GM18508 (cell line): ENCODE measurements around the gene ENOPH1.
A peak's percentile ranks its signal among the peaks of the same experiment; 100 is the strongest.

Experiments
- ATAC-seq: cut with Tn5 transposase; IDR thresholded peaks from one replicate; pipeline ENCODE4 v1.9.1; 2021; ENCODE audit warnings: moderate number of reproducible peaks; ENCODE audit not compliant: insufficient read depth, unreplicated experiment

The ENOPH1 gene

GRCh38 chr4:82425478-82425877 lies 4.9 kb upstream of the ENOPH1 start:
- ATAC-seq: no peak

GRCh38 chr4:82428526-82428968 lies 1.8 kb upstream of the ENOPH1 start:
- ATAC-seq: no peak

GRCh38 chr4:82428969-82429727 lies 1.2 kb upstream of the ENOPH1 start:
- peak; percentile 35 for ATAC-seq

DNA sequence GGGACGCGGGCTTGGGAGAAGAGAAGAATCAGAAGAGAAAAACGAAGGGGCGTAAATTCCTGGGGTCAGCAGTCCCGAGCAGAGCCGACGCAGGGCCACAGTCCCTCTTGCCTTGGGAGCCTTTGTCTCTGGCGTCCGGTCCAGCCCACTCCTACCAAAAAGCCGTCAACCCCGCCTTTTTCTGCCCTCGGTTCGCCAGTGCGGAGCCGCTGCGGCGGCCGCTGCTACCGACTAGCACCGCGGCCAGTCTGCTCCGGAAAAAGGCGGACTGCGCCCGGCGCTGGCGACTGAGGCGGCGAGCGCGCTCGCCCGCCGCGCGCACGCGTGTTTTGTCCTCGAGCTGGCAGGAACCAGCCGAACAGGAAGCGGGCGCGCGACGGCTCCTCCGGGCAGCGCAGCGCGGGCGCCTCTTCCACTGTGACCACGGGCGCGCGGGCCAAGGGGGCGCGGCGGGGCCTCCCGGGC lies 630 bp upstream of the ENOPH1 start:
- ATAC-seq: peak; percentile 6

GRCh38 chr4:82430964-82431745 lies 765 bp downstream of the ENOPH1 start:
- ATAC-seq: peak; percentile 2

- no peak for ATAC-seq
Measured at GRCh38 chr4:82431831-82432230, 1.4 kb downstream of the ENOPH1 start.

- no peak for ATAC-seq
Measured at GRCh38 chr4:82432596-82432995, 2.2 kb downstream of the ENOPH1 start.

DNA sequence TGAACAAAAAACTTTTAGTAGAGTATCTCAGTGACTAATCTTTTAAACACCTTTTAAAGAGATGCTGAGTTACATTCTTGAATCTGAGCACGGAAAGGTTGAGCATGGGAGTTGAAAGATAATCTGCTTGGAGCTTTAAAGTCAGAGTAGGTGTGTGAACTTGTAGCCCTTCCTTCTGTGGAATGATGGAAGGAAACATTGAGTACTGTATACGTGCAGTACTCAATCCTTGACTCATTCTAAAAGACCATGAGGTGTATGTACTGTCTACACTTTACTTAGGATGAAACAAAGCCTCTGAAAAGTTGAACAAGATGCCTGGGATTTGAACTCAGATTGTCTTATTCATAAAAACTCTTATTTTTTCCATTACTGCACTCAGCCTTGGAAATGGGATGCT lies 3.4 kb downstream of the ENOPH1 start:
- ATAC-seq: no peak

GRCh38 chr4:82434949-82435348 lies 4.6 kb downstream of the ENOPH1 start:
- no peak for ATAC-seq

DNA sequence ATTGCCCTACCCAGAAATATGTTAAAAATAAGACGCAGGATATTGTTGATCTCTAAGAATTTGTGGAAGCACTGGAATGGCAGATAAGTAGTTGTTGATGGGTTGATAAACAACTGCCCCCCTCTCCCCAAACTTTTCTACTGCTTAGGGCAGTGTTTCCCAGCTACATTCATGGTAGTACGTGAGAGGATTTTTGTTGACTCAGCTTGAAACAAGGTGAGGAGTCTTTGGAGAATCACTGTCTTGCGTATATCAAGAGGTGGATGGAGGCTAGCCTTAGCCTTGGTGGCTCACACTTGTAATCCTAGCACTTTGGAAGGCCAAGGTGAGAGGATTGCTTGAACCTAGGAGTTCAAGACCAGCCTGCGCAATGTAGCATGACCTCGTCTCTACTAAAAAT lies 5.7 kb downstream of the ENOPH1 start:
- ATAC-seq: no peak

- ATAC-seq: no peak
Measured at GRCh38 chr4:82436780-82437179, 6.4 kb downstream of the ENOPH1 start.

- ATAC-seq: no peak
Measured at GRCh38 chr4:82437285-82438005, 7.1 kb downstream of the ENOPH1 start.

DNA sequence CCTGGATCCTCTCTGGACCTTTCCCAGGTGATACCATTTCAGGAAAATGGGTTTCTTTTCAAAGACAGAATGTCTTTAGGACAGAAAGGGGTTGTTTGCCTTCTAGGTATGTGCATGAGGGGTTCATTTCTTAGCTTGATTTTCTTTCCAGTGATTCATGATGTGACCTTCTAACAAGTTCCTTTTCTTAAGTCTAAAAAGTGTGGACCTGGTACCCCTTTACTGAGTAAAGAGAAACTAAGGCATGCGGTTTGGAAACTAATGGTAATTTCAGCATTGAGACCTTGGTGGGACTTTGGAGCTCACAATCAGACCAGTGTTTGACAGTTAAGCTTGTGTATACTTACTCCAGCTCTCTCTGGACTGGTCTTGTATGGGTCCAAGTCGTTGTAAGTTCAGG lies 8.7 kb downstream of the ENOPH1 start:
- no peak for ATAC-seq

- ATAC-seq: no peak
Measured at GRCh38 chr4:82447886-82448285, 17.5 kb downstream of the ENOPH1 start.

- no peak for ATAC-seq
Measured at GRCh38 chr4:82450966-82451755, 20.8 kb downstream of the ENOPH1 start.

- ATAC-seq: no peak
Measured at GRCh38 chr4:82452026-82452425, 21.6 kb downstream of the ENOPH1 start.

- ATAC-seq: no peak
Measured at GRCh38 chr4:82457266-82457665, 26.9 kb downstream of the ENOPH1 start.

GRCh38 chr4:82458729-82459128 lies 28.3 kb downstream of the ENOPH1 start:
- ATAC-seq: no peak

DNA sequence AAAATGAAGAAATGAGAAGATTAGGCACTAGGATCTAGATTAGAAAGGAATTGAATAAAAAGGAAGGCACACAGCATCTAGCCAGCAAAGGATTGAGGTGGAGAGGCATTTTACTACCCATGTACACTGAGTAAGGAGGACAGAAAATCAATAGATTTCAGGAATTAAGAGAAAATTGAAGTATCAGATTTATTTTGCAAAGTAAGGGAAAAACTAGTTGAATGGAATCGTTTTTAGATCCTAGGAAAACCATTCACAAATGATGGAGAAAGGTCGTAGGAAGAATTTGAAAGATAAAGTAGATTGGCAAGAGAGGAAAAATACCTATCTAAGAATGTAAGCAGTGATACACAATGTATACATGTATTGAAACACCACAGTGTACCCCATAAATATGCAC lies 31.3 kb downstream of the ENOPH1 start:
- no peak for ATAC-seq

GRCh38 chr4:82462415-82462831 lies 32.0 kb downstream of the ENOPH1 start:
- ATAC-seq: peak; percentile 71
